Gastroesophageal sphincter (tissue), 3 donors: ENCODE data around the gene SNX33.

Experiments
- CTCF ChIP-seq, 4 experiments: fragments of 200-600 bp in 2 of 4; fragments of 450-650 bp in 2 of 4; sonication (generic) in 1 of 4; IDR thresholded peaks; one replicate each; pipeline ENCODE4 v1.5.1; 2017 to 2019; ENCODE audit warnings: antibody characterized with exemption in 4 of 4, mild to moderate bottlenecking in 2 of 4, moderate library complexity in 2 of 4
- EP300 ChIP-seq: sonication (generic); formaldehyde crosslinking; IDR thresholded peaks from one replicate; pipeline ENCODE4 v1.6.1; 2017; ENCODE audit warnings: antibody characterized with exemption, mild to moderate bottlenecking
- POLR2AphosphoS5 ChIP-seq: sonication (generic); formaldehyde crosslinking; IDR thresholded peaks from one replicate; pipeline ENCODE4 v1.6.1; 2017; ENCODE audit warnings: antibody characterized with exemption

DNA sequence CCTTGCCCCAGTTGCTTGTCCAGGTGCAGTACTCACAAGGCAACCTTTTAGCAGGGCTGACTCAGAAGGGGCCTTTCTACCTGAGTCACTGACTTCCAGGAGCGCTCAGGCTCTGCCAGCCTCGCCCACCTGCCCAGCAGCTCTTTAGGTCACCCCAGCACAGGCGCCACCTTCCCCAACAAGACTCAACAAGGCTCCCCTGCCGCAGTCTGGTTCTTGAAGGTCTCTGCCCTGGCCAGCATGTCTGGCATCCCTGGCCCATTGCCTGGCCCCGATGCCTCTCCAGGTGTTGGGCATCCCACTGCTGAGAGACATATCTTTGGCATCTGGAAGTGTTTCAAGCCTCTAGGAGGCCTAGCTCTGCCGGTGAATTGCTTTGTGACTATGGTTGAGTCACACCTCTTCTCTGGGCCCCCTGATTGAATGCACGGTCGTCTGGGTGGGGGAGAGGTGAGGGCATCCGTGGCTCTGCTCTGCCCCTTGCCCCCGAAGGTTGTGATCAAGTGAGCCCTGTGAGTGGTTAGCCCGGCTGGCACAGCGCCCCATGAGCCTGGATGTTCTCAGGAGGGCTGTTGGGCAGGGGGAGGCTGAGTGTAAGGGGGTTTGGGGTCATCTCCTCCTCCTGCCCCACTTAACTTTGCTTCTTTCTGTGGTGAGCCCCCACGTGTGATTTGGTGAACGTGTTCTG, 21.6 kb downstream of the SNX33 start:
- TF ChIP-seq CTCF (IDR thresholded peaks at IDR 0.05) = no peak
- no peak for TF ChIP-seq EP300
- no peak for TF ChIP-seq POLR2AphosphoS5
